Osteocyte (in vitro differentiated cells): ENCODE results near the gene SPAG9. TPM values are rescaled to one million over a fixed set of nuclear protein-coding genes. Genes with fewer than 3 reads are reported as not detected.

Experiments used
- DNase-seq: peaks from one replicate; pipeline ENCODE4 v3.0.0; 2021; ENCODE audit warnings: mixed read lengths; ENCODE audit not compliant: unreplicated experiment; ENCODE audit errors: extremely low spot score
- H3K27ac Mint-ChIP-seq: one replicate; pipeline ENCODE4 v1.8.0; 2021; ENCODE audit warnings: mild to moderate bottlenecking, mixed read lengths; ENCODE audit not compliant: unreplicated experiment
- H3K27me3 Mint-ChIP-seq: one replicate; pipeline ENCODE4 v1.8.0; 2021; ENCODE audit warnings: mixed read lengths; ENCODE audit not compliant: unreplicated experiment
- H3K36me3 Mint-ChIP-seq: one replicate; pipeline ENCODE4 v1.8.0; 2021; ENCODE audit warnings: mixed read lengths; ENCODE audit not compliant: unreplicated experiment
- H3K4me1 Mint-ChIP-seq: one replicate; pipeline ENCODE4 v1.8.0; 2021; ENCODE audit warnings: mixed read lengths; ENCODE audit not compliant: unreplicated experiment
- H3K4me3 Mint-ChIP-seq: one replicate; pipeline ENCODE4 v1.8.0; 2021; ENCODE audit warnings: mild to moderate bottlenecking, moderate library complexity, mixed read lengths; ENCODE audit not compliant: unreplicated experiment
- H3K9me3 Mint-ChIP-seq: one replicate; pipeline ENCODE4 v1.8.0; 2021; ENCODE audit warnings: mixed read lengths; ENCODE audit not compliant: unreplicated experiment
- CTCF ChIP-seq: fragments of 200-600 bp; sonication (generic); IDR thresholded peaks from 2 replicates; pipeline ENCODE4 v1.5.0; 2021; ENCODE audit warnings: antibody characterized with exemption, mild to moderate bottlenecking, moderate library complexity
- total RNA-seq: library from RNA; stranded (reverse); gene quantifications from 2 replicates; pipeline ENCODE4 v1.2.1, GENCODE V29; 2021

The SPAG9 gene
- total RNA-seq, 1 donor from 2014 or later: 100 TPM

GRCh38 chr17:51036084-51036483, 84.6 kb downstream of the SPAG9 start:
- H3K4me1 Mint-ChIP-seq: peaks cover 36% of the 10 kb centered on the region
- no peak overlapping the region for H3K4me3 Mint-ChIP-seq
- no peak for DNase-seq
- TF ChIP-seq CTCF: no peak
- no peaks in the 10 kb centered on the region for H3K9me3 Mint-ChIP-seq
- H3K27ac Mint-ChIP-seq: peak overlapping the region; percentile 93
- H3K36me3 Mint-ChIP-seq: peaks cover 16% of the 10 kb centered on the region
- H3K27me3 Mint-ChIP-seq: no peaks in the 10 kb centered on the region

GRCh38 chr17:51035431-51035830, 85.2 kb downstream of the SPAG9 start:
- peak overlapping the region; percentile 93 for H3K27ac Mint-ChIP-seq
- H3K9me3 Mint-ChIP-seq: no peaks in the 10 kb centered on the region
- no peaks in the 10 kb centered on the region for H3K27me3 Mint-ChIP-seq
- peaks cover 41% of the 10 kb centered on the region for H3K4me1 Mint-ChIP-seq
- H3K4me3 Mint-ChIP-seq: no peak overlapping the region
- no peak for DNase-seq
- no peak for TF ChIP-seq CTCF
- peaks cover 19% of the 10 kb centered on the region for H3K36me3 Mint-ChIP-seq

GRCh38 chr17:51034800-51035199, 85.9 kb downstream of the SPAG9 start:
- H3K4me3 Mint-ChIP-seq: peak overlapping the region; percentile 42
- no peak for DNase-seq
- TF ChIP-seq CTCF: no peak
- peaks cover 19% of the 10 kb centered on the region for H3K36me3 Mint-ChIP-seq
- H3K9me3 Mint-ChIP-seq: no peaks in the 10 kb centered on the region
- peaks cover 47% of the 10 kb centered on the region for H3K4me1 Mint-ChIP-seq
- no peaks in the 10 kb centered on the region for H3K27me3 Mint-ChIP-seq
- H3K27ac Mint-ChIP-seq: peak overlapping the region; percentile 93

- no peaks in the 10 kb centered on the region for H3K9me3 Mint-ChIP-seq
- H3K4me3 Mint-ChIP-seq: no peak overlapping the region
- H3K27ac Mint-ChIP-seq: no peak overlapping the region
- TF ChIP-seq CTCF: no peak
- peaks cover 12% of the 10 kb centered on the region for H3K36me3 Mint-ChIP-seq
- no peak for DNase-seq
- H3K4me1 Mint-ChIP-seq: peaks cover 59% of the 10 kb centered on the region
- H3K27me3 Mint-ChIP-seq: no peaks in the 10 kb centered on the region
Measured at GRCh38 chr17:51032850-51033249, 87.8 kb downstream of the SPAG9 start.

GRCh38 chr17:51029568-51030463, 90.9 kb downstream of the SPAG9 start:
- Mint-ChIP-seq H3K27ac (peak overlapping the region; percentile 96), H3K4me1 (peaks cover 40% of the 10 kb centered on the region), H3K4me3 (peak overlapping the region; percentile 70), H3K36me3 (peaks cover 6% of the 10 kb centered on the region), H3K9me3 (no peaks in the 10 kb centered on the region), H3K27me3 (no peaks in the 10 kb centered on the region)
- DNase-seq: no peak
- no peak for TF ChIP-seq CTCF
